Measurements from ENCODE around the gene MDM2. TPM values are rescaled to one million over a fixed set of nuclear protein-coding genes. Genes with fewer than 3 reads are reported as not detected.
"Not testable (repeated sequence)": the region's sequence is repeated elsewhere in the genome, so short reads cannot be mapped to it uniquely, and the experiment has no call there.

Gene MDM2
- total RNA-seq, 4 donors from 2014 or later: 39.5 to 84.1 (median 61.8) TPM

- Histone ChIP-seq H3K9me3 (no peaks in the 10 kb centered on the region), H3K4me3 (no peak overlapping the region), H3K27ac (no peak overlapping the region), H3K36me3 (peaks cover 83% of the 10 kb centered on the region), H3K27me3 (no peaks in the 10 kb centered on the region), H3K4me1 (no peaks in the 10 kb centered on the region)
- WGBS: 95% methylated on average over 1 of the region's 1 CpG
- TF ChIP-seq, protein P1, sequence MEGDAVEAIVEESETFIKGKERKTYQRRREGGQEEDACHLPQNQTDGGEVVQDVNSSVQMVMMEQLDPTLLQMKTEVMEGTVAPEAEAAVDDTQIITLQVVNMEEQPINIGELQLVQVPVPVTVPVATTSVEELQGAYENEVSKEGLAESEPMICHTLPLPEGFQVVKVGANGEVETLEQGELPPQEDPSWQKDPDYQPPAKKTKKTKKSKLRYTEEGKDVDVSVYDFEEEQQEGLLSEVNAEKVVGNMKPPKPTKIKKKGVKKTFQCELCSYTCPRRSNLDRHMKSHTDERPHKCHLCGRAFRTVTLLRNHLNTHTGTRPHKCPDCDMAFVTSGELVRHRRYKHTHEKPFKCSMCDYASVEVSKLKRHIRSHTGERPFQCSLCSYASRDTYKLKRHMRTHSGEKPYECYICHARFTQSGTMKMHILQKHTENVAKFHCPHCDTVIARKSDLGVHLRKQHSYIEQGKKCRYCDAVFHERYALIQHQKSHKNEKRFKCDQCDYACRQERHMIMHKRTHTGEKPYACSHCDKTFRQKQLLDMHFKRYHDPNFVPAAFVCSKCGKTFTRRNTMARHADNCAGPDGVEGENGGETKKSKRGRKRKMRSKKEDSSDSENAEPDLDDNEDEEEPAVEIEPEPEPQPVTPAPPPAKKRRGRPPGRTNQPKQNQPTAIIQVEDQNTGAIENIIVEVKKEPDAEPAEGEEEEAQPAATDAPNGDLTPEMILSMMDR (IDR thresholded peaks at IDR 0.05): no peak
- TF ChIP-seq EP300 (IDR thresholded peaks at IDR 0.05) (no peak), POLR2A (IDR thresholded peaks at IDR 0.05) (no peak), POLR2AphosphoS5 (IDR thresholded peaks at IDR 0.05) (no peak)
- DNase-seq (ENCODE audit: low spot score in 2 of 2): no peak
Observed at GRCh38 chr12:68837215-68837614, 29.2 kb downstream of the MDM2 start.

- Histone ChIP-seq H3K27ac (no peak overlapping the region), H3K27me3 (no peaks in the 10 kb centered on the region), H3K36me3 (peaks cover 77% of the 10 kb centered on the region), H3K4me1 (no peaks in the 10 kb centered on the region), H3K4me3 (no peak overlapping the region), H3K9me3 (no peaks in the 10 kb centered on the region)
- TF ChIP-seq POLR2A (IDR thresholded peaks at IDR 0.05) (no peak), POLR2AphosphoS5 (IDR thresholded peaks at IDR 0.05) (no peak), EP300 (IDR thresholded peaks at IDR 0.05) (no peak)
- TF ChIP-seq, protein P1 (IDR thresholded peaks at IDR 0.05): no peak
- no peak for DNase-seq (ENCODE audit: low spot score in 2 of 2)
- WGBS: 77% methylated on average over 5 of the region's 5 CpGs
Observed at GRCh38 chr12:68838046-68838886, 30.3 kb downstream of the MDM2 start.

- Histone ChIP-seq H3K36me3 (peaks cover 67% of the 10 kb centered on the region), H3K27ac (no peak overlapping the region), H3K27me3 (no peaks in the 10 kb centered on the region), H3K4me1 (no peaks in the 10 kb centered on the region), H3K4me3 (no peak overlapping the region), H3K9me3 (no peaks in the 10 kb centered on the region)
- no peak for TF ChIP-seq POLR2A (IDR thresholded peaks at IDR 0.05)
- TF ChIP-seq EP300 (IDR thresholded peaks at IDR 0.05): no peak
- TF ChIP-seq, protein P1 (IDR thresholded peaks at IDR 0.05): no peak
- TF ChIP-seq POLR2AphosphoS5 (IDR thresholded peaks at IDR 0.05): no peak
- WGBS: 58% methylated on average over 2 of the region's 2 CpGs
- no peak for DNase-seq (ENCODE audit: low spot score in 2 of 2)
Observed at GRCh38 chr12:68839183-68840147, 31.5 kb downstream of the MDM2 start.

DNA sequence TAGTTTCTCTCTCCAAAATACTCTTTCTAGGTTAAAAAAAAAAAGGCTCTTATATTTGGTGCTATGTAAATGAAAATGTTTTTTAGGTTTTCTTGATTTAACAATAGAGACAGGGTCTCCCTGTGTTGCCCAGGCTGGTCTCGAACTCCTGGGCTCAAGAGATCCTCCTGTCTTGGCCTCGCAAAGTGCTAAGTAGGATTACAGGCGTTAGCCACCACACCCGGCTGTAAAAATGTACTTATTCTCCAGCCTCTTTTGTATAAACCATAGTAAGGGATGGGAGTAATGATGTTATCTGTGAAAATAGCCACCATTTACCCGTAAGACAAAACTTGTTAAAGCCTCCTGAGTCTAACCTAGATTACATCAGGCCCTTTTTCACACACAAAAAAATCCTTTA is 33.2 kb downstream of the MDM2 start:
- H3K27ac ChIP-seq; H3K9me3 ChIP-seq; H3K27me3 ChIP-seq; DNase-seq (ENCODE audit: low spot score in 2 of 2); H3K4me1 ChIP-seq; H3K4me3 ChIP-seq: not testable (repeated sequence)
- peaks cover 57% of the 10 kb centered on the region for H3K36me3 ChIP-seq
- 94% methylated on average over 5 of the region's 5 CpGs for WGBS

DNA sequence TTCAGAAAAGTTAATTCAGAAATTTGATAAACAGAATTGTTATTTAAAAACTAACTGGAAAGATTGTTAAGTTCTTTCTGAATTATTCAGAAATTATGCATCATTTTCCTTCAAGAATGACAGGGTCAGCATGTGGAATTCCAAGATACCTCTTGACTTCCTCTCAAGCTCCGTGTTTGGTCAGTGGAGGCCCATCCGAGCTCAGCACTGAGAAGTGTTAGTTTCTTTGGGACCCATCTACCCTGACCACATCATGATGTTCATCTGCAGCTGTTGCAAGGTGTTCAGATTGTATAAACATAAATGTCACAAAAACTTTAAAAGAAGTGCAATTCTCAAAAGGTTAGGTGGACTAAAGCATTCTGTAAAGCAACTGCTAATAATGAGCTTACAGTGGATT is 33.7 kb downstream of the MDM2 start:
- Histone ChIP-seq H3K4me1 (no peaks in the 10 kb centered on the region), H3K27me3 (no peaks in the 10 kb centered on the region), H3K4me3 (no peak overlapping the region), H3K36me3 (peaks cover 52% of the 10 kb centered on the region), H3K9me3 (no peaks in the 10 kb centered on the region), H3K27ac (no peak overlapping the region)
- no peak for DNase-seq (ENCODE audit: low spot score in 2 of 2)
- WGBS: 93% methylated on average over 2 of the region's 2 CpGs
- TF ChIP-seq POLR2A (IDR thresholded peaks at IDR 0.05): no peak

DNA sequence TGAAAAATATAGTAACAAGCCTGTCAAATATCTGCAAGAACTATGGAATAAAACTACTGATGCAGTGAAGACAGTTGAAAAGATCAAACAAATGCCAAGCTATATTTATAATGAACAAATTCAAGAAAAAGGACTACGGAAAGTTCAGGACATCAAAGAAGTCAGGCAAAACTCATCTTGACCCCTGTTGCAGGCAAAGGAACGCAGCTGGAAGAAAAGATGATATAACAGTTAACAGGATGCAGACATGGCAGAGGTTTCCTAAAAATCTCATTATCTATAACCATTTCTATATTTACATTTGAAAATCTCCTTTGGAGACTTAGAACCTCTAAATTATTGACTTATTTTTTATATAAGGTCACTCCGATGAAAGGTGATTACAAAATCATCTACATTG is 34.1 kb downstream of the MDM2 start:
- TF ChIP-seq POLR2AphosphoS5 (IDR thresholded peaks at IDR 0.05) (no peak), POLR2A (IDR thresholded peaks at IDR 0.05) (no peak), EP300 (IDR thresholded peaks at IDR 0.05) (no peak)
- TF ChIP-seq, protein P1 (IDR thresholded peaks at IDR 0.05): no peak
- peaks cover 48% of the 10 kb centered on the region for H3K36me3 ChIP-seq
- WGBS: 91% methylated on average over 3 of the region's 3 CpGs
- no peaks in the 10 kb centered on the region for H3K4me1 ChIP-seq
- no peak overlapping the region for H3K27ac ChIP-seq
- no peaks in the 10 kb centered on the region for H3K9me3 ChIP-seq
- no peak for DNase-seq (ENCODE audit: low spot score in 2 of 2)
- H3K27me3 ChIP-seq: no peaks in the 10 kb centered on the region
- no peak overlapping the region for H3K4me3 ChIP-seq
